GF-D8 (cell line): ENCODE data around the gene CHMP2A.
"Not testable (repeated sequence)": the region's sequence is repeated elsewhere in the genome, so short reads cannot be mapped to it uniquely, and the experiment has no call there.

Experiments used
- DNase-seq: peaks from one replicate; lab custom pipeline; 2025; lab: John Stamatoyannopoulos, UW

The CHMP2A gene

DNA sequence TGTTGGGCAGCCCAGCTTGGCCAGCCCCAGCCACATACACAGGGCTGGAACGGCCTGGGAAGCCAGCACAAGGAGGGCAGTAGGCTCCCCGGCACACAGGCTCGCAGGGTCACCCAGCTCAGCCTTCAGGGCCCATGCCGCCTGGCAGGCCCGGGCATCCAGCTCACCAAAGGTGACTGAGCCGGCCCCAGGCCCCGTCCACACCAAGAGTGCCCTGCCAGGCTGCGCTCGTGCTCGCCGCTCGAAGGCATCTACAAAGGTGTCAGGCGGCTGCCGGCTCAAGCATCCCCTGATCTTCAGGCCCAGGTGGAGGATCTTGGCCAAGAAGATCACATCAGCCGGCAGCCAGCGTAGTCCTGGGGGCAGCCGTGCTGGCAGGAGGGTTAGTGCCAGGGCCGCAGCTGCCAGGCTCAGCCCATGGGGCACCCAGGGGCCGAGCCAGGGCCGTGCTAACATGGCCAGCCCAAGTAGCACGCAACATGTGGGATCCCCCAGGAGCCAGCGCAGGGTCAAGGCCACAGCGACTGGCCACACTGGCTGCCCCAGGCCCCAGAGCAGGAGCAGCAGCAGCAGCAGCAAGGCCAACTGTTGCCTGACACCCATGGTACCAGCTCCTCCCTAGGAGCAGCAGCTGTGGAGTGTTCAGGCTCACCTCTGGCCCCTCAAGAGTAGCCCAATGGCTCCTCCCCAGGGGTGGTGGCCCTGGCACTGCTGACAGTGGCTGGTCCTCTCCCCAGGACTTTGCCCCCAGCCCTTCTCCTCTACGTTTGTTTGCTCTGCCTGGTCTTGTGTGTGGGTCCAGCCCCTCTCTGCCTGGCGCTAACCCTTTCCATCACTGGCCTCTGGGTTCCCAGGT is 43.3 kb downstream of the CHMP2A start, which contains the start of gene SLC27A5:
TSS of gene SLC27A5 (minus strand) at position 640 of the 856 bp plus-strand sequence. CDS start at position 603, 37 bp downstream.
- no peak for DNase-seq

DNA sequence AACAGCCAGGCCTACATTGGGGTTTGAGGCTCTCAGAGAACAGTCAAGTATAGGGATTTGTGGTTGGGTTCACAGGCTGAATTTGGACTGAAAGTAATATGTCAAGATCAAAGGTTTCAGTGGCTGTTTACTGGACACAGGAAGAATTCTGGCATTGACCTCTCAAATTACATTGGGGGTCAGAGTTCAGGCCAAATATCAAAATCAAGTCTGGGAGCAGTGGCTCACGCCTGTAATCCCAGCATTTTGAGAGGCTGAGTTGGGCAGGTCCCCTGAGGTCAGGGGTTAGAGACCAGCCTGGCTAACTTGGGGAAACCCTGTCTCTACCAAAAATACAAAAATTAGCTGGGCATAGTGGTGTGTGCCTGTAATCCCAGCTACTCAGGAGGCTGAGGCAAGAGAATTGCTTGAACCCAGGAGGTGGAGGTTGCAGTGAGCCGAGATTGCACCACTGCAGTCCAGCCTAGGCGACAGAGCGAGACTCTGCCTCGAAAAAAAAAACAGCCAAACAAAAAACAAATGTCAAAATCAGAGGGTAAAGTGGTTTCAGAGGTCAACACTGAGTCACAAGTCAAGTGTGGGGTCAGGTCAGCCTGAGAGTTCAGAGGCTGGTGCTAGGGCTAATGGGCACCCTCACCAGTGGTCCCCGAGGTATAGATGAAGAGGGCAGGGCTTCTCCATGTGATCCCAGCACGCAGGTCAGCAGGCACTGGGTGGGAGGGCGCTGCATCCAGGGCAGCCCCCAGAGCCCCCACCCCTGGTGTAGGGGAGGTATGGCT is 44.6 kb downstream of the CHMP2A start:
- no peak for DNase-seq

DNA sequence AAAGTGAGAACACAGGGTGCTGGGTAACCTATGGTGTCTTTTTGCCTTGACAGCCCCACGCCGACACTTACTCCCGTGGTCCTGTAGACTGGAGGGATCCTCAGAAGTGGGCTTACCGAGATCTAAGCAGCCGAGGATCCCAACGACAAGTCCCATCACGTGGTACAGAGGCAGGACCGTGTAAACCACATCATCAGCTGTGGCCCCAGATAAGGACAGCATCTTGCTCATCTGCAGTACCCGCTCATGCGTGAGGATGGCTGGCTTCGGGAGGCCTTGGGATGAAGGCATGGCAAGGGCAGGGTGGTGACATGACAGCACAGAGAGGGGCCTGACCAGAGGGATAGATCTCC is 45.2 kb downstream of the CHMP2A start:
- DNase-seq, result no peak

DNA sequence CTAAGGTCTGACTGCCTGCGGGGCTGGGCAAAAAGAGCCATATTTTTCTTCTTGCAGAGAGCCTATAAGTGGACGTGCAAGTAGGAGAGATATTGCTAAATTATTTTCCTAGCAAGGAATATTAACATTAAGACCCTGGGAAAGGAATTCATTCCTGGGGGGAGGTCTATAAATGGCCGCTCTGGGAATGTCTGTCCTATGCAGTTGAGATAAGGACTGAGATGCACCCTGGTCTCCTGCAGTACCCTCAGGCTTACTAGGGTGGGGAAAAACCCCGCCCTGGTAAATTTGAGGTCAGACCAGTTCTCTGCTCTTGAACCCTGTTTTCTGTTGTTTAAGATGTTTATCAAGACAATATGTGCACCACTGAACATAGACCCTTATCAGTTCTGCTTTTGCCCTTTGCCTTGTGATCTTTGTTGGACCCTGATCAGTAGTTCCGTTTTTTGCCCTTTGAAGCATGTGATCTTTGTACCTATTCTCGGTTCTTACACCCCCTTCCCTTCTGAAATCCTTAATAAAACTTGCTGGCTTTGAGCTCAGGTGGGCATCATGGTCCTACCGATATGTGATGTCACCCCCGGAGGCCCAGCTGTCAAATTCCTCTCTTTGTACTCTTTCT is 47.2 kb downstream of the CHMP2A start:
- not testable (repeated sequence) for DNase-seq
